ENCODE measurements around the gene CDH4.

DNA sequence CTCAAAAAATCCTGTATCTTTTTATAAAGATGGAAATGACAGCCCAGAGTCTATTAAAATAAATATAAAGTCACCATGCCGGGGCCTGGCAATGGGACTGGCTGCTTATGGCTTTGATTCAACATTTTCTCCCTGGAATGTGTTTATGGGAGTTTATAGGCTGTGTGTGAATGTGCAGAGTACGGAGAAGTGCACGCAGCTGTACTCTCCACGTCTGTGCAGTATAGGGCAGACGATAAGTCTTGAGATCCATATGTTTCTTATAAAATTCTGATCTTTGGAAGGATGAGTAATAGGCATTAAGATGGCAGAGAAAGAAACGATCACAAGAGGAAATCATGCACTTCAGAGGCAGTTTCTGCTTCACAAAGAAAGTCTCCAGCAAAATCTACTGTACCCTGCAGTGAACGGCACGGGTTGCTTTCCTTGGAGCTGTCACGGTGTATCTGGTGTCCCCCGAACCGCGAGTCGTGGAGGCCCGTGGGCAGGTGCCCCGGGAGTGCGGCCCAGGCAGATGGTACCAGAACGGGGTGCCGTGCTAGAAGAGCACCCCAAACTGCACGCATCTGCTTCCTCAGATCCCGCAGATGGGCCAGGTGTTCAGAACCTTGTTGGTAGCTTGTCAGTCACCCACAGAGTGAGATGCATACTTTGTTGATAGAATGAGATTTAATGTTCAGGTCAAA is 431.1 kb downstream of the CDH4 start:
- TF ChIP-seq, protein P1, sequence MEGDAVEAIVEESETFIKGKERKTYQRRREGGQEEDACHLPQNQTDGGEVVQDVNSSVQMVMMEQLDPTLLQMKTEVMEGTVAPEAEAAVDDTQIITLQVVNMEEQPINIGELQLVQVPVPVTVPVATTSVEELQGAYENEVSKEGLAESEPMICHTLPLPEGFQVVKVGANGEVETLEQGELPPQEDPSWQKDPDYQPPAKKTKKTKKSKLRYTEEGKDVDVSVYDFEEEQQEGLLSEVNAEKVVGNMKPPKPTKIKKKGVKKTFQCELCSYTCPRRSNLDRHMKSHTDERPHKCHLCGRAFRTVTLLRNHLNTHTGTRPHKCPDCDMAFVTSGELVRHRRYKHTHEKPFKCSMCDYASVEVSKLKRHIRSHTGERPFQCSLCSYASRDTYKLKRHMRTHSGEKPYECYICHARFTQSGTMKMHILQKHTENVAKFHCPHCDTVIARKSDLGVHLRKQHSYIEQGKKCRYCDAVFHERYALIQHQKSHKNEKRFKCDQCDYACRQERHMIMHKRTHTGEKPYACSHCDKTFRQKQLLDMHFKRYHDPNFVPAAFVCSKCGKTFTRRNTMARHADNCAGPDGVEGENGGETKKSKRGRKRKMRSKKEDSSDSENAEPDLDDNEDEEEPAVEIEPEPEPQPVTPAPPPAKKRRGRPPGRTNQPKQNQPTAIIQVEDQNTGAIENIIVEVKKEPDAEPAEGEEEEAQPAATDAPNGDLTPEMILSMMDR (conservative IDR thresholded peaks at IDR 0.05; ENCODE audit: low read depth, low read length): no peak
- TF ChIP-seq MXI1 (IDR thresholded peaks at IDR 0.05; ENCODE audit: borderline replicate concordance, low read depth, low read length): no peak
- TF ChIP-seq, protein P2, sequence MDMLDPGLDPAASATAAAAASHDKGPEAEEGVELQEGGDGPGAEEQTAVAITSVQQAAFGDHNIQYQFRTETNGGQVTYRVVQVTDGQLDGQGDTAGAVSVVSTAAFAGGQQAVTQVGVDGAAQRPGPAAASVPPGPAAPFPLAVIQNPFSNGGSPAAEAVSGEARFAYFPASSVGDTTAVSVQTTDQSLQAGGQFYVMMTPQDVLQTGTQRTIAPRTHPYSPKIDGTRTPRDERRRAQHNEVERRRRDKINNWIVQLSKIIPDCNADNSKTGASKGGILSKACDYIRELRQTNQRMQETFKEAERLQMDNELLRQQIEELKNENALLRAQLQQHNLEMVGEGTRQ (IDR thresholded peaks at IDR 0.05; ENCODE audit: low read depth, low read length): no peak

All from IMR-90 (cell line).